ENCODE data around the gene SIGLEC5. TPM values are rescaled to one million over a fixed set of nuclear protein-coding genes. Genes with fewer than 3 reads are reported as not detected.
A peak's percentile ranks its signal among the peaks of the same experiment; 100 is the strongest.

The SIGLEC5 gene
- total RNA-seq, 2 donors from 2014 or later = 0.71 to 0.81 TPM

DNA sequence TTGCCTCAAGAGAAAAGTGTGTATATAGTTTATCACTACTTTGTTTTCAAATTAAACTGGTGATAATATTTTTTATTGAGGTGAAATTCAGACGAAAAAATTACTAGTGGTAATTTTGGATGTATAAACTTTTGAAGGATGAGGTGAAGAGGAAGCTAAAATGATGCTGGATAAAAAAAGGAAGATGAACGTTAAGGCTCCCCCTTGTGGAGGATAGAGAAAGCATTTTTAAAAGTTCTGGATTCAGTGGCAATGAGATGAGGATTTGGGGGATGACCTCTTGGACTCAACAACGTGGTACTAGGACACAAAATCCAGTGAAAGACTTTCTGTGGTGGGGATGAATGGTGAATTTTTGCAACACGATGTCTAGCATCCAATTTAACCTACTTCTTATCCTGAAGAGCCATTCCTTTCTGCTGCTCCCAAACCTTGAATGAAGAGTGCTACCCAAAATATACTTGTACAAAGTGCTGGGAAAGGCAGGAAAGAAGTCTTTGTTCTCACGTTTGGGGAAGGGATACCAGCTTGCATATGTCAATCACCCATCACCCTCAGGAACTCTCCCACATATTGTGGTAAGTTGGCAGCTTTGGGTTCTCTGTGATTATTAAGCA, 7.3 kb upstream of the SIGLEC5 start:
- DNase-seq = no peak
- ATAC-seq = no peak
- intact Hi-C loops (cut with DNase I) = no loop called here

DNA sequence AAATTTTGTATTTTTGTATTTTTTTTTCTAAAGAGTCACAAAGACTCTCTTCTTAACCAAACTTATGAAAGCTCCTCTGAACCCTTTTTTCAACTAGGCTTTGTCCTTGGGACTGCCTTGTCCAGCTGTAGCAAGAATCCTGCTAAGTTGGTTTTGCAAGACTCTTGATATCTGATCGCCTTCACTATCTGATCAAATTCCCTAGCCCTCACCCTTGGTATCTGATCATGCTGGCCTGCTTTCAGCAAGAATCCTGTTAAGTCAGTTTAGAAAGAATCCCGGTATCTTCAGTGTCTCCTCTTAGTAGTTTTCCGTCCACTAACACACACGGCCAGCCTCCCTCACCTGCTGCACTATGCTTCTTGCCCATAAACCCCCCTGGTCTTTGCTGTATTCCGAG, 1.9 kb upstream of the SIGLEC5 start:
- ATAC-seq (no peak), DNase-seq (no peak)
- intact Hi-C loops (cut with DNase I) = no loop called here

DNA sequence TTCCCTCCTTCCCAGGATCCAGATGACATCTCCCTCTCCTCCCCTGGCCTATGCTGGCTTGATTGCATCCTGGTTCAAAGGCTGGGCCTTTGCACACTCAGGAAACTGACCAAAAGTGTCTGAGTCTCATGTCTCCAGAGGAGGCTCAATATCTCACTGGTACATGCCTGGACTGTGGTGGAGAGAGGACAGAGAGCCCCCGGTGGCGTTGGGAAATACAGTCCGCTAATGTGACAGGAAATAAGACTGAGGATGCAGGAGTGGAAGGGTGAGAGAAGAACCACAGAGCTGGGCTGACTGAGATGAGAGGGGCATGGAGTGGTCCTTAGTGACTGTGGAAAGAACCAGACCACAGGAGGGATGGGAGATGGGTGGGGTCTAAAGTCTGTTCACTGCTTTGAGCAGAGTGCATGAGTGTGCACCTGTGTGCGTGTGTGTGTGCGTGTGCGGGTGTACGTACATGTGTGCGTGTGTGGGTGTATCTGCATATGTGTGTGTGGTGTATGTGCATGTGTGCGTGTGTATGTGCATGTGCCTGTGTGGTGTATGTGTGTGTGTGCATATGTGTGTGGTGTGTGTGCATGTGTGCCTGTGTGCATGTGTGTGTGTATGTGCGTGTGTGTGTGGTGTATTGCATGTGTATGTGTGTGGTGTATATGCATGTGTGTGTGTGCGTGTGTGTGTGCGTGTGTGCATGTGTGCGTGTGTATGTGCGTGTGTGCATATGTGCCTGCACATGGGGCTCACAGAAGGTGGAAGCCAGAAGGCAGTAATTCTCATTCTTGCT, 1.9 kb downstream of the SIGLEC5 start:
- intact Hi-C loops (cut with DNase I) = no loop called here
- no peak for ATAC-seq
- no peak for DNase-seq

DNA sequence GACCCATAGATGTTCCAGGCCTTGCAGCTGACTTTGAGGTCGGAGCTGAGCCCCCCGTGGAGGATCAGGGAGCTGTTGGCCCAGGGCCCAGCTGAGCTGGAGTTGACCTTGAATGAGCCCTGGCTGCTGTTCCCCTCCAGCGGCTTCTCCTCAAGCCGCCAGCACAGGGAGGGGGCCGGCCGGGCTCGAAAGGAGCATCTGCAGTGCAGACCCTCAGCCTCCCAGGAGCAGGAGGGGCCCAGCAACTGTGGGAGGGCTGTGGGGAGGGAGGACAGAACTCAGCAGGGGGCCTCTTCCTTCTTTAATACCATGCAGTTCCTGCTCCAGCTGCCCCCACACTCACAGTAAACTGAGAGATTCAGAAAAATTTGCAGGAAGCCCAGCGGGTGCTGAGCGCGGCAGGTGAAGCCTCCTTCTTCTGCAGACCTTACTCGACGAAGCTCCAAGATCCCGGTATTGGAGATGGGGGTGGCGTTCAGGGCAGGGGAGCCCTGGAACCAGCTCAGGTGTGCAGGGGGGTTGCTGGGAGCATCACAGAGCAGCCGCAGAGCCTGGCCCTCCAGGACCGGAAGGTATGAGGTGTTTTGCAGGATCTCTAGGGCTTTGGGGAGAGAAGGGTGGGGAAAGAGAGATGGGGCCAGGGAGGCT, 2.6 kb downstream of the SIGLEC5 start:
- intact Hi-C loops (cut with DNase I) = no loop called here
- ATAC-seq (no peak), DNase-seq (no peak)

DNA sequence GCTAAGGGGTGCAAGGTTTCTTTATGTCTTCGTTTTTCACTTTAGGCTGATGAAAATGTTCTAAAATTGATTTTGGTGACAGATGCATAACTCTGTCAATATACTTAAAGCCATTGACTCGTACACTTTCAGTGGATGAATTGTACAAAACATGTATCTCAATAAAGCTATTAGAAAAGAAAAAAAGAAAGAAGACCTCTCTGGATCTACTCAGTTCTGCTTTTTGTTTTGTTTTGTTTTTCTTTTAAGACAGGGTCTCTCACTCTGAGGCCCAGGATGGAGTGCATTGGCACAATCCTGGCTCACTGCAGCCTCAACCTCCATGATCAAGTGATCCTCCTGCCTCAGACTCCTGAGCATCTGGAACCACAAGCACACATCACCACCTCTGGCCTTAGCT, 3.5 kb downstream of the SIGLEC5 start:
- intact Hi-C loops (cut with DNase I) = no loop called here
- DNase-seq (no peak), ATAC-seq (no peak)

DNA sequence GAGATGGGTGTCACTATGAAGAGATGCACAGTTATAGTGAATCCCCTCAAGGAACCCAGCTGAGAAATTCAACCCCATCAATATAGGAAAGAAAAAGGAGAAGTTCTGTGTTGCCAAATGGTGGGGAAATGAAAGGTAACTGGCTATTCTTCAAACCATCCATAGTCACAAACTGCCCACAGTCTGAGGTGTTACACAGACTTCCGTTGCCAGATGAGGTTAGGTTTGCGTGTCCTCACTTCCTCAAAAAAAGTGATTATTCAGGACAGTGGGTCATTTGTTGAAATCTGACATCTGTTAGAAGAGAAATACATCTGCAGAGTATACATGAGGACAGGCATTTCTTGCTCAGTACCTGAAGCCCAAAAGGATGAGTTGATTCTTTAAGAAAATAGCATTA, 9.0 kb downstream of the SIGLEC5 start:
- ATAC-seq = no peak
- no peak for DNase-seq
- intact Hi-C loops (cut with DNase I) = no loop called here

GRCh38 chr19:51615991-51616390, 14.2 kb downstream of the SIGLEC5 start:
- intact Hi-C loops (cut with DNase I) = no loop called here
- ATAC-seq = no peak
- no peak for DNase-seq

GRCh38 chr19:51614789-51615188, 15.4 kb downstream of the SIGLEC5 start:
- ATAC-seq (no peak), DNase-seq (no peak)
- intact Hi-C loops (cut with DNase I) = no loop called here

DNA sequence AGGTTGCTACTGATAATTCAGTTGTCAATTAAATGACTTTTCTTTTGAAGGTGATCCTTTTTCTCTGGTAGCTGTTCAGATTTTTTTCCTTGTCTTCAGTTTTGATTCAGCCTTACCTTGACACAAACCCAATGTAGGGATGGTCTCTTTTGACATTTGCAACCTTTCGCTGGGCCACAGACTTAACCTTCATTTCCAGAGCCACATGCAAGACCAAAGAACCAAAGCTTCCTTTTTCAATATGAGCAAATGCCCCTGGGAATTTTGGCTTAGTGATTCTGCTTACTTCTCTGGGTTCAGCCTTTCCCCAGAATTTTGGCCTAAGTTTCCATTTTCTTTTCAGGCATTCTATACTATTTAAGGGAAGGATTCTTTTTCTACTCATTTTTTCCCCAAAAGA, 19.6 kb downstream of the SIGLEC5 start:
- no peak for ATAC-seq
- DNase-seq = no peak
- intact Hi-C loops (cut with DNase I) = no loop called here

- peak; percentile 38 to 46 for ATAC-seq
- intact Hi-C loops (cut with DNase I) = no loop called here
- DNase-seq = peak; percentile 82
These were observed 22.2 kb downstream of the SIGLEC5 start for GRCh38 chr19:51607920-51608562.

DNA sequence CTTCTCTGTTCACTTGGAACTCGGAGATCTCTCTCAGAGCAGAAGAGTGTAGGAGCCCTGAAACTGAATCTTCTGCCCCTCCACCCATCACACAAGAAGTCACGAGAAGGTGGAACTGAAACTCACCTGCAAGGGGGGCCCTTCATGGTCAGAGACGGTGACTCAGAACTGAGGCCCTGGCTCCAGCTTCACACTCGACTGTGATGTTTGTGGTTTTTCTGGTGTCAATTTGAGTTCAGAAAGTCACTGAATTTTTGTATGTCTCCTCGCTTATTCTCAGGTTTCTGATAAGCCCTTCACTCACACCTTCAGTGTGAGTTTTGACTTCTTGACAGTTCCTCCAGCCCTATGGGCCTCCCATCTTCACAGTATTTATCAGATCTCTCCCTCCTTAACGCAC, 23.1 kb downstream of the SIGLEC5 start:
- DNase-seq = no peak
- no peak for ATAC-seq
- intact Hi-C loops (cut with DNase I) = no loop called here

DNA sequence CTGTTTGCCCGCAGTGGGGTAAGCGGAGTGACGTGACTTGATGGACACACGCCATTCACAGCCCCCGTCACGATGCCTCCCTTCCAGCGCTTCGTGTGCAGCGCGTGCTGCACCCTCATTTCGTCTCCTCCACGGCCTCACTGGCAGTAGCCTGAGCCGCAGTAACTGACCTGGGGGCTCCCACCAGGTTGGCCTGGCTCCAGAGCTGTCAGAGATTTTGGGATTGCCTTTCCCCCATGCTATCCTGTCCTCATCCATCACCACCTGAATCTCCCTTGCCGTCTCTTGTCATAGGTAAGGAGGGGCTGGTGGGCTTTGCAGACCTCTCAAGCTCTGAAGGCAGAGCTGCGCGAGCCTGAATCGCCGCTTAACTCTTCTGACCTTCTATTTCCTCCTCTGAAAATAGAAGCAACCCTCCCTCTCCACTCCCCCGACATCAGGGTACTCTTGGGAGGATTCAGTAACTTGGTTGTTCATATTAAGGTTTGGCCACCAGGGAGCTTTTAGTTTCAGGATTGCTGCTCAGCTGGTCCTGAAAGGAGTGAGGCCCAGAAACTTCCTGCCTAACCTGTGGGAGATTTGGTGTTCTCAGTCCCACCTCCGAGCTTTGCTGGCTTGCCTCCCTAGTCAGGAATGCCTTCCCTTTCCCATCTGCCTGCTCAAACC, 27.9 kb downstream of the SIGLEC5 start:
- ATAC-seq = no peak
- intact Hi-C loops (cut with DNase I) = no loop called here
- DNase-seq = no peak

DNA sequence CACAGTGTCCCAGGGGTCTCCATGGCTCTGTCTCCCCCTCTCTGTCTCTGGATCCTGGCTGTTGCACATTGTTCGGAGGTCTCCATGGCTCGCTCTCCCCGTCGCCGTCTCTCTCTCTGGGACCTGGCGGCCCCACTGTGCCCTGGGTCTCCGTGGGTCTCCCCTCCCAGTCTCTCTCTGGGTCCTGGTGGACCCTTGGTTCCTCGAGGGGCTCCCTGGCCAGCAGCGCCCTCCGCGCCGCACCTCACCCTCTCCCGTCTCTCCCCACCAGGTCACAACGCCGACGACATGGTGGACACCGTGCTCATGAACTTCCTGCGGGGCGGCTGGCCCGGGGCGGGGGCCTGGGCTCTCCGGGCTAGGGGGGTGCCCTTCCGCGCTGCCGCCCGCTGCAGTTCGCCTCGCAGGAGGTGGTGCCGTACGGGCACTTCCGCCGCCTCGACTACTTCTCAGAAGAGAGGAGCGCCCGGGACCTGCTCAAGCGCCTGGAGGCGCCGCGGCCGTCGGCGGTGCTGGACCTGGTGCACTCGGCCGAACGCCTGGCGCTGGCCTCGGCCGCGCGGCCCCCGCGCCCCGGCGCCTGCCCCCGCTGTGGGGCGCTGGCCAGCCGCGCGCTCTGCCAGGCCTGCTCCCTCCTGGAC, 29.1 kb downstream of the SIGLEC5 start:
- DNase-seq (no peak), ATAC-seq (no peak)
- intact Hi-C loops (cut with DNase I) = no loop called here

- no peak for DNase-seq
- ATAC-seq = no peak
- intact Hi-C loops (cut with DNase I) = loop anchor here in 1 of 2 donors (10.0 kb wide), 1 partner anchor 56 kb away; no protein-coding TSS in a partner anchor
These were observed 31.1 kb downstream of the SIGLEC5 start for GRCh38 chr19:51599084-51599483.

GRCh38 chr19:51598159-51598915, 31.9 kb downstream of the SIGLEC5 start:
- no peak for ATAC-seq
- DNase-seq = no peak
- intact Hi-C loops (cut with DNase I) = loop anchor here in 1 of 2 donors (10.0 kb wide), 1 partner anchor 56 kb away; no protein-coding TSS in a partner anchor

DNA sequence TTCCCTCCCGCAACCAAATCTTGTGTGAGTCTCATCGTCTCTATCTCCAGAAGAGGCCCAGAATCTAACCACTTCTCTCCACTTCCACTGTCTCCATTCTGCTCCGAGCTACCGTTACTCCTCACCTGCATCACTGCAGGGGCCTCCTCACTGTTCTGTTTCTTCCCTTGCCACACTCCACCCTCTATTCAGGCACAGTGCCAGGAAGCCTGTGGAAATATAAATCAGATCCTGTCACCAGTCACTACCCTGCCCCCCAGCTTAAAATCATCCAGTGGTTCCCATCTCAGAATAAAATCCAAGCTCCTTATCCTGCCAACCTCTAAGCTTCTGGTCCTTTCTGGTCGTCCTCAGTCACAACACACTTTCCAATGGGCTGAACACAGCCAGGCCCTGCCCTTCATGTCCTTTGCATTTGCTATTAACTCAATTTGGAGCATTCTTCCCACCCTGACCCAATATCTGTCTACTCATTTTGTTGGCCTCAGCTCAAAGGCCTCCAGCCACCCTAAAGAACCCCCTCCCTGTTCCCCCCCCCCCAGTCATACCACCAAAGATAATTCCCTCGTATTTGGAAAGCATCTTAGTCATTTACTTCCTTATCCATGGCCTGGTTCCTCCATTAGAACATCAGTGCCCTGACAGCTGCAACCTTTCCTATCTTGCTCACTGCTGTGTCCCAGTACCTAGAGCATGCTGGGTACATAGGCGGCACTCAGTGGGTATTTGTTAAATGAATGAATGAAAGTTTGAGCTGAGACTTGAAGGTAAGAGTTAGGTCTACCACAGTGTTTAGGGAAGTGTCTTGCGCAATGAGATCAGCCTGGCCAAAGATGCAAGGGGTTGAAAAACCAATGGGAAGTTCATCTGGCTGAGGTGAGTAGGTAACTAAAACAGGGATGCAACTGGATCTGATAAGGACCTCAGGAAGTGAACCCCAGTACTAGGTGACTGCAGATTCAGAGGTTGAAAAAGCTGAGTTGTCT, 34.7 kb downstream of the SIGLEC5 start:
- no peak for ATAC-seq
- intact Hi-C loops (cut with DNase I) = loop anchor here in 1 of 2 donors (10.0 kb wide), 1 partner anchor 59 kb away; no protein-coding TSS in a partner anchor
- no peak for DNase-seq

GRCh38 chr19:51594774-51595109, 35.5 kb downstream of the SIGLEC5 start:
- DNase-seq = no peak
- ATAC-seq = peak; percentile 1 to 16
- intact Hi-C loops (cut with DNase I) = loop anchor here in 1 of 2 donors (10.0 kb wide), 1 partner anchor 60 kb away; no protein-coding TSS in a partner anchor

All from left cardiac atrium (tissue), 4 donors.